HG02852 (cell line): ENCODE data around the gene CX3CL1.
"Not testable (repeated sequence)": the region's sequence is repeated elsewhere in the genome, so short reads cannot be mapped to it uniquely, and the experiment has no call there.

Experiments used
- ATAC-seq: cut with Tn5 transposase; IDR thresholded peaks from one replicate; pipeline ENCODE4 v1.9.1; 2021; ENCODE audit warnings: mild to moderate bottlenecking, moderate library complexity; ENCODE audit not compliant: unreplicated experiment

CX3CL1 gene

GRCh38 chr16:57356547-57356946, 15.7 kb upstream of the CX3CL1 start:
- ATAC-seq, result no peak

- ATAC-seq, result no peak
Measured at GRCh38 chr16:57357330-57358085, 14.8 kb upstream of the CX3CL1 start.

GRCh38 chr16:57358086-57358420, 14.2 kb upstream of the CX3CL1 start:
- ATAC-seq, result peak; percentile 6

GRCh38 chr16:57358527-57359095, 13.7 kb upstream of the CX3CL1 start, which contains the start of gene CCL22:
Gene CCL22, plus strand, starts transcription at chr16:57358783. Its CDS starts 34 bp downstream, at chr16:57358817.
- ATAC-seq, result peak; percentile 48

GRCh38 chr16:57360321-57360935, 11.9 kb upstream of the CX3CL1 start:
- no peak for ATAC-seq

GRCh38 chr16:57361404-57361803, 10.9 kb upstream of the CX3CL1 start:
- ATAC-seq, result no peak

- ATAC-seq, result no peak
Measured at GRCh38 chr16:57364143-57364542, 8.1 kb upstream of the CX3CL1 start.

- ATAC-seq, result no peak
Measured at GRCh38 chr16:57366544-57367040, 5.7 kb upstream of the CX3CL1 start.

GRCh38 chr16:57367116-57367752, 5.1 kb upstream of the CX3CL1 start:
- ATAC-seq, result no peak

GRCh38 chr16:57371494-57372371, 557 bp upstream of the CX3CL1 start:
- no peak for ATAC-seq

GRCh38 chr16:57373117-57373947, 1.0 kb downstream of the CX3CL1 start:
- ATAC-seq, result no peak

GRCh38 chr16:57374067-57374534, 1.8 kb downstream of the CX3CL1 start:
- no peak for ATAC-seq

- not testable (repeated sequence) for ATAC-seq
Measured at GRCh38 chr16:57374925-57375465, 2.7 kb downstream of the CX3CL1 start.

- no peak for ATAC-seq
Measured at GRCh38 chr16:57376313-57376818, 4.1 kb downstream of the CX3CL1 start.

GRCh38 chr16:57377080-57377841, 5.0 kb downstream of the CX3CL1 start:
- ATAC-seq, result peak; percentile 82

- ATAC-seq, result no peak
Measured at GRCh38 chr16:57379579-57379978, 7.3 kb downstream of the CX3CL1 start.

GRCh38 chr16:57380671-57381462, 8.6 kb downstream of the CX3CL1 start:
- ATAC-seq, result no peak
